Measurements from ENCODE around the gene LCLAT1.

LCLAT1 gene

GRCh38 chr2:30398084-30398873 lies 48.8 kb upstream of the LCLAT1 start:
- H3K27ac ChIP-seq (ENCODE audit: extremely low read depth, low read depth, low read length): no peak overlapping the region
- H3K4me3 ChIP-seq (ENCODE audit: low read depth, low read length): no peak overlapping the region
- TF ChIP-seq BCL11A (tag by site-specific recombination; IDR thresholded peaks at IDR 0.05; ENCODE audit: low read depth): no peak
- no peak for TF ChIP-seq ZSCAN5A (tag by site-specific recombination; IDR thresholded peaks at IDR 0.05)
- TF ChIP-seq ZNF558 (tag by site-specific recombination; IDR thresholded peaks at IDR 0.05): no peak
- no peak for TF ChIP-seq REST (tag by site-specific recombination; IDR thresholded peaks at IDR 0.05)
- no peak for TF ChIP-seq ZNF157 (tag by site-specific recombination; IDR thresholded peaks at IDR 0.05)
- TF ChIP-seq ZNF843 (tag by site-specific recombination; IDR thresholded peaks at IDR 0.05): no peak
- TF ChIP-seq ZNF555 (tag by site-specific recombination; conservative IDR thresholded peaks at IDR 0.05): no peak
- no peaks in the 10 kb centered on the region for H3K4me1 ChIP-seq (ENCODE audit: control insufficient read depth, insufficient read depth, low read length)
- no peaks in the 10 kb centered on the region for H3K36me3 ChIP-seq (ENCODE audit: control insufficient read depth in 2 of 2, insufficient read depth in 1 of 2, low read length in 2 of 2)
- H3K9me3 ChIP-seq (ENCODE audit: control insufficient read depth, insufficient read depth, low read depth, low read length): no peaks in the 10 kb centered on the region
- ChIA-PET POLR2A (no interaction called here), CTCF (interaction anchor here (0.6 kb wide), 1 partner anchor 1440 kb away, joined by 3 read pairs; no protein-coding TSS in a partner anchor)

DNA sequence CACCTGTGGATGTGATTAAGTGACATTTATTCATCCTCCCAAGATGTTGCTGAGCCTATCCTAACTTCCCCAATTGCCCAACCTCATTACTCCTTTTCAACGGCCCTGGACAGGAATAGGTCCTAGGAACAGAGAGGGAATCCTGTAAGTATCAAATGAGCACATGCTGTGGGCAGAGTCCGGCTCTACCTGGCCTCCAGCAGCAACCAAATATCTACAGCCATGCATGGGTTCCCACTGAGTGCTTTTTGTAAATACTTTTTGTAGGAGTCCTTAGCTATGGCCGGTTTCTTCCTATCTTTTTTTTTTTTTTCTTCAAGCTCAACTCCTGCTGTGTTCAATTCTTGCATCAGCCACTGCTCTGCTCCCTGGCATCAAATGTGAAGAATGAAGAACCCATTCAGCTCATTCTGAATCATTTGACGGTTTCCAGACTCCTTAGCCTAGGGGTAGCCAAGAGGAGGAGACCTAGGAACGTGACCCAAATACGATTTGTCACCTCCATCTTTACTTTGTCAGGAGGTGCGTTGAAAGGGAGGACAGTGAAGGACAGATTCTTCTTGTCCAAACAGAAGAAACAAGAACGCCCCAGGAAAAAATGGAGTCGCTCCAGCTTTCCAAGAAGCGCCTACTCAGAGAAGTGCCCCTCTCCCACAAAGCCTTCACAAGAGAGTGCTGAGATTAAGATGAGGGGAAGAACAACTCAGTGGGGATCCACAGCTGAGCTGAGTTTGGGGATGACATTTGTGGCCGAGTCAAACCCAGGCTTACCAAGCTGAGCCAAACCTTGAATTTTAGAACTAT lies 46.7 kb upstream of the LCLAT1 start:
- TF ChIP-seq MYNN (tag by site-specific recombination; IDR thresholded peaks at IDR 0.05; ENCODE audit: borderline replicate concordance) (no peak), INSM2 (tag by site-specific recombination; IDR thresholded peaks at IDR 0.05) (no peak)
- POLR2A ChIA-PET: interaction anchor here (1.5 kb wide), 1 partner anchor 168 kb away, joined by 3 read pairs; no protein-coding TSS in a partner anchor

GRCh38 chr2:30402441-30403182 lies 44.4 kb upstream of the LCLAT1 start:
- Histone ChIP-seq H3K27ac (ENCODE audit: extremely low read depth, low read depth, low read length) (no peak overlapping the region), H3K4me3 (ENCODE audit: low read depth, low read length) (no peak overlapping the region), H3K36me3 (ENCODE audit: control insufficient read depth in 2 of 2, insufficient read depth in 1 of 2, low read length in 2 of 2) (no peaks in the 10 kb centered on the region), H3K9me3 (ENCODE audit: control insufficient read depth, insufficient read depth, low read depth, low read length) (no peaks in the 10 kb centered on the region), H3K4me1 (ENCODE audit: control insufficient read depth, insufficient read depth, low read length) (no peaks in the 10 kb centered on the region)
- ChIA-PET POLR2A (no interaction called here), CTCF (interaction anchor here (0.5 to 1.6 kb wide), 4 partner anchors 11 to 309 kb away, joined by 3 to 5 read pairs (median 4); partner anchors contain the start of gene LCLAT1)
- TF ChIP-seq, protein P1, sequence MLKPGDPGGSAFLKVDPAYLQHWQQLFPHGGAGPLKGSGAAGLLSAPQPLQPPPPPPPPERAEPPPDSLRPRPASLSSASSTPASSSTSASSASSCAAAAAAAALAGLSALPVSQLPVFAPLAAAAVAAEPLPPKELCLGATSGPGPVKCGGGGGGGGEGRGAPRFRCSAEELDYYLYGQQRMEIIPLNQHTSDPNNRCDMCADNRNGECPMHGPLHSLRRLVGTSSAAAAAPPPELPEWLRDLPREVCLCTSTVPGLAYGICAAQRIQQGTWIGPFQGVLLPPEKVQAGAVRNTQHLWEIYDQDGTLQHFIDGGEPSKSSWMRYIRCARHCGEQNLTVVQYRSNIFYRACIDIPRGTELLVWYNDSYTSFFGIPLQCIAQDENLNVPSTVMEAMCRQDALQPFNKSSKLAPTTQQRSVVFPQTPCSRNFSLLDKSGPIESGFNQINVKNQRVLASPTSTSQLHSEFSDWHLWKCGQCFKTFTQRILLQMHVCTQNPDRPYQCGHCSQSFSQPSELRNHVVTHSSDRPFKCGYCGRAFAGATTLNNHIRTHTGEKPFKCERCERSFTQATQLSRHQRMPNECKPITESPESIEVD (tag by site-specific recombination; IDR thresholded peaks at IDR 0.05): no peak
- no peak for TF ChIP-seq ZNF777 (tag by site-specific recombination; IDR thresholded peaks at IDR 0.05; ENCODE audit: borderline replicate concordance)
- TF ChIP-seq ZBTB17 (tag by site-specific recombination; IDR thresholded peaks at IDR 0.05): no peak
- no peak for TF ChIP-seq KLF8 (tag by site-specific recombination; IDR thresholded peaks at IDR 0.05)
- TF ChIP-seq, protein P2, sequence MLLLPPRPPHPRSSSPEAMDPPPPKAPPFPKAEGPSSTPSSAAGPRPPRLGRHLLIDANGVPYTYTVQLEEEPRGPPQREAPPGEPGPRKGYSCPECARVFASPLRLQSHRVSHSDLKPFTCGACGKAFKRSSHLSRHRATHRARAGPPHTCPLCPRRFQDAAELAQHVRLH (tag by site-specific recombination; IDR thresholded peaks at IDR 0.05): no peak
- TF ChIP-seq ZNF155 (tag by site-specific recombination; IDR thresholded peaks at IDR 0.05): no peak
- no peak for TF ChIP-seq ZNF211 (tag by site-specific recombination; IDR thresholded peaks at IDR 0.05; ENCODE audit: low read depth)
- TF ChIP-seq ZNF76 (tag by site-specific recombination; IDR thresholded peaks at IDR 0.05; ENCODE audit: borderline replicate concordance, low read depth): no peak
- no peak for TF ChIP-seq ZNF324 (tag by site-specific recombination; IDR thresholded peaks at IDR 0.05)

More for the DNA sequence above, 46.7 kb upstream of the LCLAT1 start:
- H3K27ac ChIP-seq (ENCODE audit: extremely low read depth, low read depth, low read length): no peak overlapping the region
- no peaks in the 10 kb centered on the region for H3K4me1 ChIP-seq (ENCODE audit: control insufficient read depth, insufficient read depth, low read length)
- H3K36me3 ChIP-seq (ENCODE audit: control insufficient read depth in 2 of 2, insufficient read depth in 1 of 2, low read length in 2 of 2): no peaks in the 10 kb centered on the region
- no peak overlapping the region for H3K4me3 ChIP-seq (ENCODE audit: low read depth, low read length)
- CTCF ChIA-PET: interaction anchor here (0.5 to 1.3 kb wide), 3 partner anchors 169 to 389 kb away, joined by 3 to 4 read pairs (median 3); no protein-coding TSS in a partner anchor
- H3K9me3 ChIP-seq (ENCODE audit: control insufficient read depth, insufficient read depth, low read depth, low read length): no peaks in the 10 kb centered on the region

All from HEK293 (cell line).